ENCODE data around the gene TRIM74. TPM values are rescaled to one million over a fixed set of nuclear protein-coding genes. Genes with fewer than 3 reads are reported as not detected.
"Not testable (repeated sequence)": the region's sequence is repeated elsewhere in the genome, so short reads cannot be mapped to it uniquely, and the experiment has no call there.

TRIM74 gene
- total RNA-seq, 2 donors from 2014 or later = 0.78 TPM; not detected in 1

DNA sequence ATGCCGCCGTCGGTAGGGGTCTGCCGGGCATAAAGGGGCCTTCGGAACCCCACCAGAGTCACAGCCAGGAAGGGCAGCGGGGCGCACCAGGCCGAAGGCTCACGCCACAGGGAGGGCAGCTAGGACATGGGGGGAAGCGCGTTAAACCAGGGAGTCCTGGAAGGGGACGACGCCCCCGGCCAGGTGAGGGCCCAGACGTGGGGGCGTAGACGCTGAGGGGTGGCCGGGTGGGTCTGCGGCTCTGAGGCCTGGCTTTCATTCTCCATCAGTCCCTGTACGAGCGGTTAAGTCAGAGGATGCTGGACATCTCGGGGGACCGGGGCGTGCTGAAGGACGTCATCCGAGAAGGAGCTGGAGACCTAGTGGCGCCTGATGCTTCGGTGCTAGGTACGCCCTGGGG lies 422 bp upstream of the TRIM74 start:
- H3K4me1 Mint-ChIP-seq (ENCODE audit: low read depth in 2 of 2) = not testable (repeated sequence)

DNA sequence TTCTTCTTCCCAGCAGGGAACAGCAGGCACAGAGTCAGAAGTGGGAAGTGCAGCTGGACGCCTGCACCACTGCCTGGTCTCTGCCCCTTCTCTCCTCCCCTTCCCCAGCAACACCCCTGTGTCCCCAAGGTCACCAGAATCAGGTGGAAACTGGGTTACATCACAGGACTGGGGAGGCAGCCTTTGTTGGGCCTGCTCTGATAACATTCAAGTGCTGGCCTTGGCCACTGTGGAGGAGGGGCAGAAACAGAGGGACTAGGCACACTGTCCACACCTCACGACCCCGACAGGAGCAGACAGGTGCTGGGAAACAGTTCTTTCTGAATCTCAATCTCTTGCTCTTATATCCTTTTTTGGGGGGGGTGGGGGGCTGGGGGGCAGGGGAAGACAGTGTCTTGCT lies 2.4 kb downstream of the TRIM74 start:
- not testable (repeated sequence) for H3K4me1 Mint-ChIP-seq (ENCODE audit: low read depth in 2 of 2); H3K27ac Mint-ChIP-seq; ATAC-seq; H3K4me3 Mint-ChIP-seq; H3K36me3 Mint-ChIP-seq; H3K9me3 Mint-ChIP-seq; H3K27me3 Mint-ChIP-seq
- peak; percentile 58 for DNase-seq (ENCODE audit: low spot score)

More for the DNA sequence above, 422 bp upstream of the TRIM74 start:
- H3K36me3 Mint-ChIP-seq; H3K9me3 Mint-ChIP-seq; H3K27me3 Mint-ChIP-seq; DNase-seq (ENCODE audit: low spot score); ATAC-seq; H3K4me3 Mint-ChIP-seq; H3K27ac Mint-ChIP-seq: not testable (repeated sequence)

DNA sequence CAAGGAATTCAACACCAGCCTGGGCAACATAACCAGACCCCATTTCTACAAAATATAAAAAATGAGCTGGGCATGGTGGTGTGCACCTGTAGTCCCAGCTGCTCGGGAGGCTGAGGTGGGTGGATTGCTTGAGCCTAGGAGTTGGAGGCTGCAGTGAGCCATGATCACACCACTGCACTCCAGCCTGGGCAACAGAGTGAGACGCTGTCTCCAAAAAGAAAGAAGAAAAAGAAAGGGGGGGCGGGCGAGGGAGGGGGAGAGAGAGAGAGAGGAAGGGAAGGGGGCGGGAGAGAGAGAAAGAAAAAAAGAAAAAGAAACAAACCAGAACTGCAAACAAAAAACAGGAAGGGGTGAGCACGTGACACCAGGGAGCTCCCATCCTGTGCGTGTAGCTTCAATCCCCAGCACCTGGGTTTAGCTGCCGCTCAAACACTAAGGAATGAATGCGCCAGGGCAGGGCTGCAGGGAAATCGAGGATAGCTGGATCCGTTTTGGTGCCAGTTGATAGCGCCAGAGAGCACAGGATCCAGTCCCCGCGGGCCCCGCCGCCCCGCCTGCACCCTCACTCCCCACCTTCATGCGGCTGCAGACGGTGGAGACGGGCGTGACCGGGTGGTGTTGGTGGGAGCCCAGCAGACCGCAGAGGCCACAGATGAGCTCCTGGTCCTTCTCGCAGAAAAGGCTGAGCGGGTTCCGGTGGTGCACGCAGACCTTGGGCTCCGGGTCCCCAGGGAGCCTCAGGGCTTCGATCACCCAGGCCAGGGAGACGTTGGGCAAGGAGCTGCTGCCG lies 3.9 kb downstream of the TRIM74 start:
- H3K4me3 Mint-ChIP-seq; DNase-seq (ENCODE audit: low spot score); H3K36me3 Mint-ChIP-seq; H3K9me3 Mint-ChIP-seq; H3K27ac Mint-ChIP-seq; H3K27me3 Mint-ChIP-seq; H3K4me1 Mint-ChIP-seq (ENCODE audit: low read depth in 2 of 2): not testable (repeated sequence)
- ATAC-seq = peak; percentile 71 to 75

DNA sequence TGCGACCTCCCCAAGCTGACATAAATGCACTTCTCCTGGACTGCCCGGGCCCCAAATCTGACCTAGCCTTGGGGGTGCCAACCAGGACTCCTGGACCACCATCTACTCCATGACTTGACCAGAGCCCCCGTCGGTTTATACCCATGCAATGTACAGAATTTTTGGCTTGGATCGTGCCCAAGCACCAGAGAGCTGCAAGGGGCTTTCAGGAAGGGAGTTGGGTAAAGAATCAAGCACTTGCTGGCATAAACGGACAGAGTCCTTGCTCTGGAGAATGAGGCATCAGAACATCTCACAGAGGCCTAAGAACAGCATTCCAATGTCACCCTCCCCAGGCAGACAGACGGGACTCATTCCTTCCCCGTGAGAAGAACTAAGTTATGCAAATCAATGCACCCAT lies 6.2 kb downstream of the TRIM74 start:
- not testable (repeated sequence) for H3K4me1 Mint-ChIP-seq (ENCODE audit: low read depth in 2 of 2); DNase-seq (ENCODE audit: low spot score); H3K4me3 Mint-ChIP-seq; H3K9me3 Mint-ChIP-seq; H3K27me3 Mint-ChIP-seq; ATAC-seq; H3K36me3 Mint-ChIP-seq; H3K27ac Mint-ChIP-seq

DNA sequence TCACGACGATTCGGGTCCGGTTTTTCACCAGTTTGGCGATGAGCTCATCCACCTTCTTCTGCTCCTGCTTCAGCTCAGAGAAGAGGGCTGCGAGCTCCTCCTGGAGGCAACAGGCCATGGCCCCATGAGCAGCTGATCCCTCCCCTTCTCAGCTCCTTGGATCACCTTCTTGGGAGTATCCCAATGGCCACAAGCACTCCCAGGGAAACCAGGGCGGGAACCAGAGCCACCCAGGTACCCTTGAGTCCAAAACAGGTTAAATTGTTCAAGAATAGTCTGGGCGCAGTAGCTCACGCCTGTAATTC lies 8.0 kb downstream of the TRIM74 start:
- DNase-seq (ENCODE audit: low spot score); H3K9me3 Mint-ChIP-seq; H3K27me3 Mint-ChIP-seq; H3K4me3 Mint-ChIP-seq; H3K27ac Mint-ChIP-seq; H3K36me3 Mint-ChIP-seq; ATAC-seq; H3K4me1 Mint-ChIP-seq (ENCODE audit: low read depth in 2 of 2): not testable (repeated sequence)

DNA sequence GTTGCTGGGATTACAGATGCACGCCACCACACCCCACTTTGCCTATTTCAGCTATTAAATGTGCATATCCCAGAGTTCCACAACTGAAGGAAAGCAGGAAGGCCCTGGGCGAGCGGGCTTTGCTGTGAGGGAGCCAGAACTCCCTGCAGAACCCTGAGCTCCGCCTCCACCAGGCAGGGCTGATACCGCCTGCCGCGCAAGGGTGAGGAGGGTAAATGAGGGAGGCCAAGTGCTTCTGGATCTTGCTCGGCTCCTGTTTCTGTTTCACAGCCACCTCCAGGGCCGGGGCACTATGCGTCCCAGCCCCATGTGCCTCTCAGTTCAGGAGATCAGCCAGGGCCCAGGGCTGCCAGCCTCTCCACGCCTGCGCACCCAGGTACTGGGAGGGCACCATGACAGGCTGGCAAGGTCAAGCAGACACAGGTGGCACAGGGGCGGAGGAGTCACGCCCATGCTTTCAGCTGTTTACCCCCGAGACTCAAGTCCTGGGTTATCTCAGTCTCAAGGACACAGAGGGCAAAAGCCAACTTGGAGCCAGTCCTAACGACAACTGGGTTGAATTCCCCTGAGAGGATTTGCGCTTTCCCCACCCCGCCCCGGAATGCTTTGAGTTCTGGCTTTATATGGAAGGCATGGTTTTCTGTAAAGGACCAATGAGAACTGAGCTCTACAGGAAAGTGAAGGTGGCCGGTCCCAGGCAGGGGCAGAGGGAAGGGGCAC lies 8.5 kb downstream of the TRIM74 start:
- not testable (repeated sequence) for H3K9me3 Mint-ChIP-seq; DNase-seq (ENCODE audit: low spot score); ATAC-seq; H3K36me3 Mint-ChIP-seq; H3K4me1 Mint-ChIP-seq (ENCODE audit: low read depth in 2 of 2); H3K27ac Mint-ChIP-seq; H3K27me3 Mint-ChIP-seq; H3K4me3 Mint-ChIP-seq

DNA sequence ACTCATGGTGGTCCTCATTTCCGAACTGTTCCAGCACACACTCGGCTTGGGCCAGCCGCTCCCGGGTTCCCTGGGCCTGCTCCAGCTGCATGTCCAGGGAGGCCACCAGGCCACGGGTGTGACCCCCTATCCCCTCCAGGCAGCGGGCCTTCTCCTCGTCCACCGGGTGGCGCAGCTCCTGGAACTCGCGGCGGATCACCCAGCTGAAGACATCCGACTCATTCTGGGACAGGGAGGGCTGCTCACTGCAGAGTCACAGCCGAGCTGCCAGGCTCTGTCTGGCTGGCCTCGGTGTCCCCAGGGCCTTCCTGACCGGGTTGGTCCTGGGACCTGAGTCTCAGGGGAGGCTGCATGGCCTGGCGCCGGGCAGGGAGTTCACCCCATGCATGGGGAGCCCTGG lies 9.2 kb downstream of the TRIM74 start:
- not testable (repeated sequence) for H3K27ac Mint-ChIP-seq; H3K4me3 Mint-ChIP-seq; H3K36me3 Mint-ChIP-seq; H3K27me3 Mint-ChIP-seq; H3K9me3 Mint-ChIP-seq; DNase-seq (ENCODE audit: low spot score); H3K4me1 Mint-ChIP-seq (ENCODE audit: low read depth in 2 of 2)
- peak in 1 of 2 donors; percentile 31 for ATAC-seq

DNA sequence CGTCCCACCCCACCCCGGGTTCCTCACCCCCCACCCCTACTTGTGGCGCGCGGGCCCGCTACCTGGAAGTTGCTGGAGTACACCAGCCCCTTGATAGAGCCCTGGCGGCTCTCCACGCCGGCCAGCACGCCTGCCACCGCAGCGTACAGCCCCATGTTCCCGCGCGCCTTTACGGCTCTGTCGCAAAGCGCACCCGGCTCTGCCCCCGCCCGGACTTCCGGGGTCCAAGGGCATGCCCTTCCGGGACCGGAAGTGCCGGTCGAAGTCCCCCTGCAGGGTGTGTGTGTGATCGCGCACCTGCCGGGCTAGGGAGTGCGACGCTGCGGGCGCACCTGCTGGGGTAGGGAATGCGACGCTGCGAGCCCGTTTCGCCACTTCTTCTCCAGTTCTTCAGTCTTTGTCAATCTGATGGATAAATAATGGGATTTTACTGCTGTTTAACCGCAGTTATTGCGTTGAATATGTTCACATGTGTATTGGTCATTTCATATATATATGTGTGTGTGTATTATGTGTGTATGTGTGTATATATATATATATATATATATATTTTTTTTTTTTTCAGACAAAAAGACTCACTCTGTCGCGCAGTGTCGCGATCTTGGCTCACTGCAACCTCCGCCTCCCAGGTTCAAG lies 14.6 kb downstream of the TRIM74 start:
- not testable (repeated sequence) for H3K4me1 Mint-ChIP-seq (ENCODE audit: low read depth in 2 of 2); DNase-seq (ENCODE audit: low spot score); H3K36me3 Mint-ChIP-seq

DNA sequence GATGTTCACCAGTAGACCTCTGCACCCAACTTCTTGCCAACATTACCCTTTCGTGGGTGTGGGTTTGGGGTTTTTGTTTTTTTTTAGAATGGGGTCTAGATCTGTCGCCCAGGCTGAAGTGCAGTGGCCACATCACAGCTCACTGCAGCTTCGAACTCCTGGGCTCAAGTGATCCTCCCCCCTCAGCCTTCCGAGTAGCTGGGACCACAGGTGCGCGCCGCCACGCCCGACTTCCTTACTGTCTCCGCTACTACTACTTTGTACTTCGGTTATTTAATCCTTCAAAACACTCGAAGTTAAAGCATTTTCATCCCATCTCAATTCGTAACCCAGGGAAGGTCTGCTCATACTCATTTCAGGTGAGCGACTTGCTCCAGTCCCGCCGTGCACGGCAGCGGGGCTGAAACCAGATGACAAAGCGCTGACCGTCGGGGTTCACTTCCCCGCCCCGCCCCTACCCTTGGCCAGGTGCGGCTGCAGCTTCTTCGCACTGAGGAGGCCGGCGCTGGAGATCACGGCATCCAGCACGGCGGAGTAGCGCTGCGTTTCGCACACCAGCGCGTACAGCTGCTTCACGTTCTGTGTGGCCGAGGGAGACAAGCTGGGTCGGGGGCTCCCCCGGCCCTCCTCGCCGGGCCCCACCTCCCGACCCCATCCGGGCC lies 15.2 kb downstream of the TRIM74 start:
- ATAC-seq = peak; percentile 70 to 77
- DNase-seq (ENCODE audit: low spot score); H3K27me3 Mint-ChIP-seq; H3K4me1 Mint-ChIP-seq (ENCODE audit: low read depth in 2 of 2); H3K27ac Mint-ChIP-seq; H3K9me3 Mint-ChIP-seq; H3K4me3 Mint-ChIP-seq; H3K36me3 Mint-ChIP-seq: not testable (repeated sequence)

More for the DNA sequence above, 14.6 kb downstream of the TRIM74 start:
- peak overlapping the region; percentile 52 for H3K4me3 Mint-ChIP-seq
- H3K27ac Mint-ChIP-seq, H3K9me3 Mint-ChIP-seq, H3K27me3 Mint-ChIP-seq: not testable (repeated sequence)
- ATAC-seq = peak; percentile 98 to 99

DNA sequence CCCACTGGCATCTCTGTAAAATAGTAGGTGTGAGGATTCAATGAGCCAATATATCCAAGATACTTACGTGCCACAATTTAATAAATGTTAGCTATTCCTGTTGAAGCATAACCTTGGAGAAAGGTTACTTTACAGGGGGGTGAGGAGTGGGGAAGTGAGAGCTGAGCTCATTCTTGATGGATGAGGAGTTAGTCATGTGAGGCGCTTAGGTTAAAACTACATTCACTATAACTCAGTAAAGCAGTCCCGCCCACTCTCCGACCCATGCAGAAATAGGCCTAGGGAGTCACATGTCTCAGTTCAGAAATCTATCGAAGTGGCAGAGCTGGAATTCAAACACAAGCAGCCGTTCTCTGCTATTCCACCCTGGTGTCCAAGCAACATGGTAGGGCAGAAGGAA lies 18.8 kb downstream of the TRIM74 start:
- not testable (repeated sequence) for H3K9me3 Mint-ChIP-seq, ATAC-seq, H3K36me3 Mint-ChIP-seq

DNA sequence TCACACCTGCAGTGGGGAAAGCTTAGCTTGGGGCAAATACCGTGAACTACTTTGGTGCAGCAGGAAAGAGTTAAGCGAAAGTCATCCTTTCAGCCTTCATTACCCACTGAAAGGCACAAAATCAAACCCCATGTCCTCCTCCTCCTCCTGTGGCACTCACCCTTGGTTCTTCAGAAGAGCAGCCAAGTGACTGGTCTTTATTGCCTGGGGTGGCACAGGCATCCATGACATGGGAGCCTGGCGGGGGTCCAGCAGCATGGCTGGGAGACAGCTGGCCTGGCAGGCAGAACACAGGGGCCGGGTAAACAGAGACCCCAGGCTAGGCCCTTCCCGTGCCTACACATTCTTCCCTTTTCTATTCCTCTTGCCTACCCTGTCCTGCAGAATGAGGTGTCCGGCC lies 19.6 kb downstream of the TRIM74 start:
- ATAC-seq; H3K4me3 Mint-ChIP-seq; H3K27me3 Mint-ChIP-seq; H3K4me1 Mint-ChIP-seq (ENCODE audit: low read depth in 2 of 2); H3K9me3 Mint-ChIP-seq; H3K27ac Mint-ChIP-seq; H3K36me3 Mint-ChIP-seq; DNase-seq (ENCODE audit: low spot score): not testable (repeated sequence)

More for the DNA sequence above, 18.8 kb downstream of the TRIM74 start:
- H3K27ac Mint-ChIP-seq; H3K4me3 Mint-ChIP-seq; H3K27me3 Mint-ChIP-seq; H3K4me1 Mint-ChIP-seq (ENCODE audit: low read depth in 2 of 2); DNase-seq (ENCODE audit: low spot score): not testable (repeated sequence)

DNA sequence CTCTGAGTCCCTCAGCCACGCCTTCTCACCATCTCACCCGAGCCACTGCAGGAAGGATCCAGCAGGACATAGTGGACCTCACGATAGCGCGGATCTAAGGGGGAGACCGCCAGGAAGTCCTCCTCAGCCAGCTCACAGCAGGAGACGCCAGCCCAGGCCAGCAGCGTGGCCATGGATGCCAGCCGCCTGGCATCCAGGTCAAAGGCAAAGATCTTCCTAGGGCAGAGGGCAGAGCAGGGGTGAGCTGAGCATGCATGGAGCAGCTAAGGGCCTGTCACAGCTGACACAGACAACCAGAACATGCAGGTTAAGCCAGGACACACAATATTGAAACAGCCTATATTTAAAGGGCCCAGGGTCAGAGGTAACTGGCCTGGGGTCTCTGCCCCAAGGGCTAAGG lies 20.0 kb downstream of the TRIM74 start:
- not testable (repeated sequence) for H3K9me3 Mint-ChIP-seq; H3K27ac Mint-ChIP-seq; ATAC-seq; H3K4me3 Mint-ChIP-seq; H3K4me1 Mint-ChIP-seq (ENCODE audit: low read depth in 2 of 2); H3K27me3 Mint-ChIP-seq; DNase-seq (ENCODE audit: low spot score); H3K36me3 Mint-ChIP-seq

DNA sequence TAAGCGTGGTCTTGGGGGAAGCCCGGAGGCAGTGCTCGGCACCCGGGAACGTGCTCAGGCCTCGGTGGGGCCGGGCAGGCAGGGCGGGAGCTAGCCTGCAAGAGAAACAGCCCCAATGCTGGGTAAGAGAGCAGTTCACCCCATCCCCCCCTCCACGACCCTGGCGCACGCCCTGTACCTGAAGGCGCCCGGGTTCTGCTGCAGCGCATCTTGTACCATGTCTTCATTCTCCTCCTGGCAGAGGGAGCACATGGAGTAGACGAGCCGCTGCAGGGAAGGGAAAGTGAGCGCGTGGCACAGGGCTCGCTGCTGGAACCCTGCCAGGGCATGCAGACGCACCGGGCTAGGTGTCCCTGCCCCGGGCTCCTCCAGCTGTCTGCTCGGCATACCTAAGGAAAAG lies 20.6 kb downstream of the TRIM74 start:
- not testable (repeated sequence) for H3K27ac Mint-ChIP-seq

More for the DNA sequence above, 20.6 kb downstream of the TRIM74 start:
- not testable (repeated sequence) for H3K4me1 Mint-ChIP-seq (ENCODE audit: low read depth in 2 of 2); H3K36me3 Mint-ChIP-seq; H3K9me3 Mint-ChIP-seq; H3K27me3 Mint-ChIP-seq; ATAC-seq; DNase-seq (ENCODE audit: low spot score); H3K4me3 Mint-ChIP-seq
